CD4-positive, alpha-beta T cell treated with Interleukin-17A for 4 hours (primary cell): ENCODE measurements around the gene MEI1.
"Not testable (repeated sequence)": the region's sequence is repeated elsewhere in the genome, so short reads cannot be mapped to it uniquely, and the experiment has no call there.

ENCODE experiments used
- DNase-seq: peaks from one replicate; pipeline ENCODE4 v3.0.0-alpha.2; 2020; ENCODE audit warnings: mixed read lengths

MEI1 gene

GRCh38 chr22:41822317-41823057, 123.2 kb downstream of the MEI1 start:
- DNase-seq, result peak; percentile 45

GRCh38 chr22:41823797-41824196, 124.5 kb downstream of the MEI1 start:
- no peak for DNase-seq

DNA sequence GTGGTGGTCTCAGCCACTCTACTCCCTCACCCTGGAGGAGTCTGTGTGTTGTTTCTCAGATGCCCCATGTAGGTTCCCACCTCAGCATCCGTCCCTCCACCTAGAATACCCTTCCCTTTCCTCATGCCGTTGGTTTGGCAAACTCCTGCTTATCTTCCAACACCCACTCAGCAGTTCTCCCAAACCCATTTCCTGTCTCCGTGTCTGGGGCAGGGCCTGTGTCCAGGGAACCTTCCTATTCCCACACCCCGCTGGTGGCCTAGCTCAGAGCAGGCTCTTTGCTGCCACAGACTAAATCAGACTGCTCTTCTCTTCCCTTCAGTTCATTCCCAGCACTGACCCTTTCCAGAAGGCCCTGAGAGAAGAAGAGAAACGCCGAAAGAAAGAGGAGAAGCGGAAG, 126.1 kb downstream of the MEI1 start:
- no peak for DNase-seq

DNA sequence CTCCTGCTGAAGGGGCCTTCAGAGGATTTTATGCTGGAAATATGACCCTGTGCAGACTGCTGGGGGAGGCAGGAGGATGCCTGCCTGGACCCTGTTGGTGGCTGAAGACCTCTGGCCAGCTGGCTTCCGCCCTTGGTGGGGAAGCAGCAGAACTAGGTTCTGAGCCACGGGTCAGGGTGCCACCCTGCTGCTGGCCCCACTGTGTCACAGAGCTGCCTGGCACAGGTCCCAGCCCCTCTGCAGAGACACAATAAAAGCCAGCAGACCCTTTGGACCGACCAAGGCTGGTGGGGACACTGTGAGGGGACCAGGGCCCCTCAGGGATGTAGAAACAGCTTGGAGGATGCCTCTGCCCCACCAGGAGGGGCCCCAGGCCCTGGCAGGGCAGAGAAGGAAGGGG, 126.7 kb downstream of the MEI1 start:
- no peak for DNase-seq

- DNase-seq, result no peak
Observed at GRCh38 chr22:41826430-41827383, 127.4 kb downstream of the MEI1 start.

- DNase-seq, result no peak
Observed at GRCh38 chr22:41827671-41828070, 128.4 kb downstream of the MEI1 start.

DNA sequence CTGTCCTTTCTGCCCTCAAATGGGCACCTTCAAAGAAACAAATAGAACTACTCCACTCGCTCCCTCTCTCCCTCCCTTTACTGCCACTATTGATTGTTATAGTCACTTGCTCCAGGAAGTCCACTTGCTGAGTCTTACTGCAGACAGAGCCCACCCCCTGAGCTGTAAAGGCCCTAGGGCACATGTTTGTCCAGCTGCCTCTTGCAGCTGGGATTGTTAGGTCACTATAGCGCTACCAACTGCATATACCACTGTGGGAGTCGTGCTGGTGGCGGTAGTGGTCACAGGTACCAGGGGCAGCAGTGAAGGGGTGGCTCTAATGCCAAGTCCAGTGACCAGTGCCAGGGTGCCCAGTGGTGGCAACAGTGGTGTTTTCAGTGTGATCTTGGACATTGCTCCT, 129.2 kb downstream of the MEI1 start:
- DNase-seq, result no peak

- DNase-seq, result peak; percentile 16
Observed at GRCh38 chr22:41830174-41830573, 130.9 kb downstream of the MEI1 start.

DNA sequence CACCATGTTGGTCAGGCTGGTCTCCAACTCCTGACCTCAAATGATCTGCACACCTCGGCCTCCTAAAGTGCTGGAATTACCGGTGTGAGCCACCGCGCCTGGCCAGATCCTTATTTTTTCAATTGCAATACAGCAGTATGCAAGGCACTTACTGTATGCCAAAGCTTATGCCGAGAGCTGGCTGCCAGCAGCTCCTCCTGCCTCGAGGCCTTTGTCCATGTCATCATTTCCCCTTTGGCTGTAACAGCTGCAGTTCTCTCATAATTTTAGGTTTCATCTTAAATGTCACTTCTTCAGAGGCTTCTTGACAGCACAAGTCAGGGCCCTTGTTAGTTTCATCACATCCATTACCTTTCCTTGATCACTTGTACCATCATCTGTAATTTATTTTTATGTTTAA, 132.1 kb downstream of the MEI1 start:
- no peak for DNase-seq

DNA sequence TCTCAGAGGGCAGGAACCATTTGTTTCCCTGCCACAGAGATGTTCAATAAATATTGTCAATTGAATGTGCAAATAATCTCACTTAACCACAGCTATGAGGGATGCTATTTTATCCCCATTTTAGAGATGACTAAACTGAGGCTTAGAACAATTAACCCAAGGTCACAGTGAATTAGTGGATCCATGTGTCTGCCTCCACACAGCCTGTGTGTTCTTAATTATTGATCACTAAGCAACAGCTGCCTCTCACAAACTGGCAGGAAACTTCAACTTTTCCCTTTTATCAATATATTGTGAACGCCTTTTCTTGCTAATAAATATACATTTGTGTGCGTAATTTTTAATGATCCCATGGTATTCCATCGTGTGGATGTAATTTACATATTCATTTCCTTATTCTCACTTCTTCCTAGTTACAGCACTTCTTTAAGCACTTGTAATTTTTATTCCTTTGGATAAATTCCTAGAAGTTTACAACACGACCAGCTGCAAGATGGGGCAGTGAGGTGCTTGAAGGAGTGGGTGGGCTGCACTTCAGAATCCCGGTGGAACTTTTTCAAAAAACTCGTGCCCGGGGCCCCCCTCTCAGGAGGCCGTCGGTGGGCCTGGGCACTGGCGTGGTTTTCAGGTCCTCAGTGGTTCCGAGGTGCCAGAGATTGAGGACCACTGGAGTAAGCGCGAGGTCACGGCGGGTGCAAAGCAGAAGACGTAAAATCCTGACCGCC, 132.7 kb downstream of the MEI1 start:
- DNase-seq, result no peak

- DNase-seq, result peak; percentile 98
Observed at GRCh38 chr22:41832553-41833368, 133.5 kb downstream of the MEI1 start, which contains the start of gene SREBF2. Gene SREBF2, plus strand, starts transcription at chr22:41833105. Its CDS starts 166 bp downstream, at chr22:41833271.

GRCh38 chr22:41833369-41834004, 134.2 kb downstream of the MEI1 start:
- DNase-seq, result peak; percentile 48

DNA sequence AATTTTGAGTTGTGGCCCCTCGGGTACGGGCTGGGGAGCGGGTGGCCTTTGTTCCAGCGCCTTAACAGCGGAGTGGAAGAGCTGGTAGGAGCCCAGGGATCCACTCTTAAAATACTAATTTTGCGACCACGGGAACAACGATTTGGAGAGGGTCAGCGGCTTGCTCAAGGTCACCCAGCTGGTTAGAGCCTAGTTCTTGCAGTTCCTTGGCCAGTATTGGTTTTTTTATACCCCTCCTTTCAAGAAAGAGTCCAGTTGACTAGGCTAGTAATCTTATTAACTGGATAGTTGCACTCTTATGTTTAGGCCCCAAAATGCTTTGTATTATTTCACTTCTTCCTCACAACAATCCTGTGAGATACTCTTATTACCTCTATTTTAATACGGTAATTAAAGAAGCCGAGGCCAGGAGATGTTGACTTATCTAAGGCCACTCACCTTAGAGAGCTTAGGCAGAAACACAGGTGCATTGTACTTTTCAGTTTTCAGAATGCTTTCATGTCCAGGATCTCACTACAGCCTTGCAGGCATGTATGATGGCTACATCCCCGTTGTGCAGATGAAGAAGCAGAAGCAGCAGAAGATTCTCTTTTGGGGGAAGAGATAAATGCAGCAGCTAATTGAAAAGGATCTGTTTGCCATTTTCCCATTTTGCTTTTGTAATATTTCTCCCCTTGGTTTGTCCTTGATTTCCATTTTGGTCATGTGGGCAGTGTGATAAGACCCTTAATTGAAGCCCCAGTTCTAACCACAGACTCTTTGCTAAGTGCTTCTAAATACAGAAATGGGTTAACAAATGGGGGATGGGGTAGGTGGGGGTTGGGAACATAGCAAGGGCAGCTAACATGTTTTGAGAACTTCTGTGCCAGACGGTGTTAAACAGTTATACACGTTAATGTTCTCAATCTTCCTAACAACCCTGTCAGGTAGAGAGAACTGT, 135.0 kb downstream of the MEI1 start:
- no peak for DNase-seq

DNA sequence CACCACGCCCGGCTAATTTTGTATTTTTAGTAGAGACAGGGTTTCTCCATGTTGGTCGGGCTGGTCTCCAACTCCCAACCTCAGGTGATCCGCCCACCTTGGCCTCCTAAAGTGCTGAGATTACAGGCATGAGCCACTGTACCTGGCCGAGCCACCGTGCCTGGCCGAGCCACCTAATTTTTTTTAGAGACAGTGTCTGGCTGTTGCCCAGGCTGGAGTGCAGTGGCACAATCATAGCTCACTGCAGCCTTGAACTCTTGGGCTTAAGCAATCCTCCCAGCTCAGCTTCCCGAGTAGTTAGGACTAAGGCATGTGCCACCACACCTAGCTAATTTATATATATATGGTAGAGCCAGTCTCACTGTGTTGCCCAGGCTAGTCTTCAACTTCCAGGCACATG, 136.2 kb downstream of the MEI1 start:
- not testable (repeated sequence) for DNase-seq

- no peak for DNase-seq
Observed at GRCh38 chr22:41836551-41836950, 137.2 kb downstream of the MEI1 start.

DNA sequence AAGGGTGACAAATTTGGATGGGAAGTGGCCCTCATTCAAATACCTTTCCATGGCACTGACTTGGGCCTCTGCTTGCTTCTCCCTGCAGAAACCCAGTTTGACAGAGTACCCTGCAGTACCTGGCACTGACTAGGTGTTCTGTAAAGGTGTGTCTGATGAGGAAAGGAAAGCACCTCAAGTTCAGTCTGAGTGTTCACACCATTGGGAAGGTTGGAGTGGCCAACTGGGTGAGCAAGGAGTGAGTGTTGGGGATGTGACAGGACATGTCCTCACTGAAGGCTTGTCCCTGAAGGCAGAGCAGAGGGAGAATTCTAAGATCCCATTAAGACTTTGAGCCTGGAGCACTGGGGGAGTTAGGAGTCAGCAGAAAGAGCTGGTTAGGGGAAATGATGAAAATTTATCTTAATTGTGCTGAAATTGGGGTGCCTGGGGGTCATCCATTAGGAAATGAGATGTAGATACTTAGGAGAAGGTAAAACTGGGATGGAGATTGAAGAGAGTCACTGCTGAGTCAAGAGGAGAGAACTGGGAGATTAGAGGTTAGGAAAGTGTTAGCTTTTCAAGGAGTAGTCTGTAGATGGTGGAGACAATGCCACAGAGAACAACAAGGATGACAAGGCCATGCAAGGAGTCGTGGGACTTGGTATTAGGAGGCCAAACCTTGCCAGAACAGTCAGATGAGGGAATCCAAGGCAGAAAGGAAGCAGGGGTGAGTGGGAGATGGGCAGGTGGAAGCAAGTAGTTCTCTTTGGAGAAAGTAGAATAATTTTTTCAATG, 139.7 kb downstream of the MEI1 start:
- no peak for DNase-seq

GRCh38 chr22:41840216-41840615, 140.9 kb downstream of the MEI1 start:
- DNase-seq, result no peak

DNA sequence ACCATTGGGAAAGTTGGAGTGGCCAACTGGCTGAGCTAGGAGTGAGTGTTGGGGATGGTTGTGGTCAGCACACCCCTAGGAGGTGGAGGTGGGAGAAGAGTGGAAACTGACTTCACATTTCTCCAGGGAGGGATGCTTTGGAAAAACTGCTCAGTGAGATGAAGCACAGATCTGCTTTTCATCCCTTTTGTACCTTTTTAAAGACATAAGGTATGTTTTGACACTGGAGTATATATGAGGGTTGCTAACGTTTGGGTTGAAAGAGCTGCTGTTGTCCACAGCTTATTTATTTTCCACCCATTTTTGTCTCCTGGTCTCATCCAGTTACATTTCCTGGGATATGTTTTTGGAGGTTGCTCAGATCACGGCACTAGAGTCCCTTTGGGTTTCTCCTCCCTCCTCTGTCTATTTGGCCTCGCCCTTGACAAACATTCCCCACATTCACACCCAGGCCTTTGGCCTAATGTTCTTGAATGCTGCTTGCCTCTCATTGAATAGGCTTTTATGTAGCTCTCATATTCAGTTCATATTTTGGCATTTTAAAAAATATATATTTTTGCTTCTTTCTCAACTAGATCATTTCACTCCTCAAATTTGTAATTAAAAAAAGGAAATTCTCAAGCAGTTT, 141.9 kb downstream of the MEI1 start:
- DNase-seq, result no peak
